IMR-90 (cell line): ENCODE data around the gene UBR7. TPM values are rescaled to one million over a fixed set of nuclear protein-coding genes. Genes with fewer than 3 reads are reported as not detected.
"Not testable (repeated sequence)": the region's sequence is repeated elsewhere in the genome, so short reads cannot be mapped to it uniquely, and the experiment has no call there.

Experiments
- ATAC-seq: fragments of 200-7000 bp; cut with Tn5 transposase; 2 replicates; pipeline ENCODE4 v1.9.1; 2020; ENCODE audit warnings: low read depth, mild to moderate bottlenecking, moderate library complexity
- BruUV-seq: library from RNA; stranded (reverse); fragments of 400-500 nt; replicated peaks from 2 replicates; lab custom pipeline; 2021; lab: Mats Ljungman, UMichigan
- CTCF ChIA-PET: fragments of 300-600 bp; formaldehyde crosslinking; extraction: SDS; loops from one replicate; lab custom pipeline; 2021; ENCODE audit warnings: antibody characterized with exemption; lab: Yijun Ruan, JAX
- POLR2A ChIA-PET: fragments of 300-600 bp; sonication (Branson Sonifier 250); formaldehyde crosslinking; loops from one replicate; lab custom pipeline; 2022; ENCODE audit warnings: antibody characterized with exemption; ENCODE audit not compliant: unreplicated experiment; lab: Charles Lee
- DNase-seq: peaks from one replicate; pipeline ENCODE4 v3.0.0; 2013
- H2AFZ ChIP-seq: replicated peaks from 2 replicates; pipeline ENCODE3; 2013; ENCODE audit warnings: low read length, mild to moderate bottlenecking; ENCODE audit not compliant: poor library complexity
- H2AK5ac ChIP-seq: 2 replicates; pipeline ENCODE4 v1.6.1; 2013; ENCODE audit warnings: low read depth, low read length, inconsistent platforms
- H2AK9ac ChIP-seq: replicated peaks from 2 replicates; pipeline ENCODE3; 2013; ENCODE audit warnings: mild to moderate bottlenecking, low read depth, low read length, moderate library complexity; ENCODE audit not compliant: poor library complexity
- H2BK120ac ChIP-seq: 2 replicates; pipeline ENCODE4 v1.6.1; 2013; ENCODE audit warnings: low read depth, low read length, inconsistent platforms
- H2BK15ac ChIP-seq: 3 replicates; pipeline ENCODE4 v1.6.1; 2013; ENCODE audit warnings: low read depth, low read length, inconsistent platforms
- H2BK20ac ChIP-seq: 2 replicates; pipeline ENCODE4 v1.6.1; 2013; ENCODE audit warnings: low read depth, mild to moderate bottlenecking, inconsistent platforms, low read length, moderate library complexity
- H2BK5ac ChIP-seq: 2 replicates; pipeline ENCODE4 v1.6.1; 2013; ENCODE audit warnings: mild to moderate bottlenecking, low read depth, low read length, inconsistent platforms; ENCODE audit not compliant: poor library complexity, severe bottlenecking
- H3K14ac ChIP-seq: replicated peaks from 2 replicates; pipeline ENCODE4 v1.6.1; 2013; ENCODE audit warnings: low read depth, low read length, inconsistent platforms
- H3K18ac ChIP-seq: 2 replicates; pipeline ENCODE4 v1.6.1; 2013; ENCODE audit warnings: low read depth, low read length, control low read depth
- H3K23ac ChIP-seq: 2 replicates; pipeline ENCODE4 v1.6.1; 2013; ENCODE audit warnings: low read depth, low read length, inconsistent platforms
- H3K27ac ChIP-seq: 2 replicates; pipeline ENCODE4 v1.5.1; 2013; ENCODE audit warnings: mild to moderate bottlenecking, control low read depth, low read length; ENCODE audit not compliant: insufficient read depth
- H3K27me3 ChIP-seq: 2 replicates; pipeline ENCODE4 v1.6.1; 2013; ENCODE audit warnings: low read length; ENCODE audit not compliant: control insufficient read depth, insufficient read depth
- H3K36me3 ChIP-seq: 2 replicates; pipeline ENCODE4 v1.6.1; 2013; ENCODE audit warnings: low read length, mixed read lengths; ENCODE audit not compliant: control insufficient read depth, insufficient read depth
- H3K4ac ChIP-seq: 2 replicates; pipeline ENCODE4 v1.6.1; 2013; ENCODE audit warnings: low read depth, low read length, inconsistent platforms
- H3K4me1 ChIP-seq: 2 replicates; pipeline ENCODE4 v1.6.1; 2013; ENCODE audit warnings: low read length, mixed read lengths; ENCODE audit not compliant: control insufficient read depth, insufficient read depth
- H3K4me2 ChIP-seq: 2 replicates; pipeline ENCODE4 v1.6.1; 2013; ENCODE audit warnings: low read depth, mild to moderate bottlenecking, control low read depth, low read length, moderate library complexity
- H3K4me3 ChIP-seq: 2 replicates; pipeline ENCODE4 v1.5.1; 2013; ENCODE audit warnings: low read depth, mild to moderate bottlenecking, control low read depth, low read length, moderate library complexity; ENCODE audit not compliant: insufficient read depth
- H3K56ac ChIP-seq: 2 replicates; pipeline ENCODE4 v1.6.1; 2013; ENCODE audit warnings: low read length, inconsistent platforms; ENCODE audit not compliant: insufficient read depth; ENCODE audit errors: extremely low read depth
- H3K79me1 ChIP-seq, 2 experiments: 2 replicates each; pipeline ENCODE4 v1.6.1; 2013; ENCODE audit warnings: low read length in 2 of 2, inconsistent platforms in 1 of 2, low read depth in 1 of 2
- H3K9ac ChIP-seq: 2 replicates; pipeline ENCODE4 v1.6.1; 2013; ENCODE audit warnings: low read depth, low read length, control low read depth
- H3K9me1 ChIP-seq: 2 replicates; pipeline ENCODE4 v1.6.1; 2013; ENCODE audit warnings: low read length, inconsistent platforms; ENCODE audit not compliant: insufficient read depth
- H3K9me3 ChIP-seq: 2 replicates; pipeline ENCODE4 v1.6.1; 2013; ENCODE audit warnings: low read length; ENCODE audit not compliant: control insufficient read depth, insufficient read depth
- H4K20me1 ChIP-seq: 2 replicates; pipeline ENCODE4 v1.6.1; 2013; ENCODE audit warnings: low read length, inconsistent platforms; ENCODE audit not compliant: insufficient read depth
- H4K5ac ChIP-seq: 2 replicates; pipeline ENCODE4 v1.6.1; 2013; ENCODE audit warnings: mild to moderate bottlenecking, low read depth, low read length, control low read depth
- H4K8ac ChIP-seq, 2 experiments: 2 replicates each; pipeline ENCODE4 v1.6.1; 2013; ENCODE audit warnings: low read depth in 2 of 2, low read length in 2 of 2, control low read depth in 1 of 2, inconsistent platforms in 1 of 2
- H4K91ac ChIP-seq: 2 replicates; pipeline ENCODE4 v1.6.1; 2013; ENCODE audit warnings: low read depth, low read length, inconsistent platforms; ENCODE audit not compliant: insufficient read depth
- WGBS, 2 experiments: methylation state at CpG; one replicate each; pipeline versions ENCODE4 v1.1.5 to v1.1.7; 2013; ENCODE audit warnings: missing lambda C conversion rate in 2 of 2; ENCODE audit not compliant: insufficient read length in 1 of 2; ENCODE audit errors: extremely low coverage in 2 of 2; 5-methylcytosine and 5-hydroxymethylcytosine counted together
- dilution Hi-C: fragments of 300-500 bp; cut with HindIII; formaldehyde crosslinking; loops from one replicate; pipeline ENCODE4 v1.14.3; 2018; ENCODE audit warnings: low sequenced_read_pairs; ENCODE audit not compliant: unreplicated experiment
- in situ Hi-C: fragments of 300-500 bp; cut with MboI; formaldehyde crosslinking; loops from 3 replicates; pipeline ENCODE4 v1.14.3; 2019; ENCODE audit warnings: low sequenced_read_pairs, inconsistent platforms, mixed read lengths
- intact Hi-C: fragments of 100-400 bp; cut with micrococcal nuclease; formaldehyde crosslinking; loops from 2 replicates; pipeline ENCODE4 v1.10.0; 2022
- polyA plus RNA-seq, 3 experiments: library from polyadenylated mRNA; depleted of rRNA; stranded (reverse); fragments of >200 nt; gene quantifications; 2 replicates each; pipeline ENCODE4 v1.2.3, GENCODE V29; 2012; ENCODE audit warnings: low replicate concordance in 1 of 3
- total RNA-seq: library from RNA; depleted of rRNA; stranded (reverse); fragments of >200 nt; gene quantifications from 2 replicates; pipeline ENCODE4 v1.2.3, GENCODE V29; 2012

Gene UBR7
- total and polyA plus RNA-seq, 2 of the 4 experiments (the other 2 are of a cell fraction), result 24.2 to 29.4 TPM

- H3K9ac ChIP-seq, H3K14ac ChIP-seq, H4K8ac ChIP-seq, H3K4ac ChIP-seq, H3K4me1 ChIP-seq, H3K9me3 ChIP-seq, H2AFZ ChIP-seq, H3K56ac ChIP-seq, H3K27ac ChIP-seq, in situ Hi-C loops, H3K23ac ChIP-seq, DNase-seq, H3K4me2 ChIP-seq, H2BK120ac ChIP-seq, H2AK9ac ChIP-seq, ATAC-seq, H3K27me3 ChIP-seq, intact Hi-C loops, BruUV-seq, dilution Hi-C loops, H3K4me3 ChIP-seq, H3K9me1 ChIP-seq, H3K18ac ChIP-seq, H4K20me1 ChIP-seq, H4K5ac ChIP-seq, POLR2A ChIA-PET, CTCF ChIA-PET, H3K36me3 ChIP-seq, H2BK20ac ChIP-seq, H4K91ac ChIP-seq, H3K79me1 ChIP-seq, H2BK5ac ChIP-seq, H2BK15ac ChIP-seq, H2AK5ac ChIP-seq: not testable (repeated sequence)
- WGBS, 2 experiments, result no CpG with 5 or more reads among the region's 7 CpGs
Observed at GRCh38 chr14:93158349-93158748, 48.7 kb upstream of the UBR7 start.

DNA sequence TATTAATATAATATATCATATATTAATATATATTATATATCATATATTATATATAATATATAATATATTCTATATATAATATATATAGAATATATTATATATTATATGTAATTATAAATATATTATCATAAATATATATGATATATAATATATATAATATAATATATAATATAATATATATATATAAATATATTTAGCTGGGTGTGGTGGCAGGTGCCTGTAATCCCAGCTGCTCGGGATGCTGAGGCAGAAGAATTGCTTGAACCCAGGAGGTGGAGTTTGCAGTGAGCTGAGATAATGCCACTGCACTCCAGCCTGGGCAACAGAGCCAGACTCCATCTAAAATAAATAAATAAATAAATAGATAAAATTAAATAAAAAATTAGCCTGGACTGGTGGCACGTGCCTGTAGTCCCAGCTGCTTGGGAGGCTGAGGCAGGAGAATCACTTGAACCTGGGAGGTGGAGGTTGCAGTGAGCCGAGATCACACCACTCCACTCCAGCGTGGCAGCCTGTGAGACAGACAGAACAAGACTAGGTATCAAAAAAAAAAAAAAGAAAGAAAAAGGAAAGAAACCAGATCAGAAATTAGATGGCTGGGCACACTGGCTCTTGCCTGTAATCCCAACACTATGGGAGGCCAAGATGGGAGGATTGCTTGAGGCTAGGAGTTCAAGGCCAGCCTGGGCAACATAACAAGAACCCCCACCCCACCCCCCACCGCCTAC lies 47.3 kb upstream of the UBR7 start:
- H3K27ac ChIP-seq, H3K4me1 ChIP-seq, intact Hi-C loops, H3K36me3 ChIP-seq, H3K23ac ChIP-seq, dilution Hi-C loops, BruUV-seq, H4K5ac ChIP-seq, H3K79me1 ChIP-seq, H3K4ac ChIP-seq, H3K4me3 ChIP-seq, H2AK9ac ChIP-seq, H2BK120ac ChIP-seq, H3K27me3 ChIP-seq, H3K4me2 ChIP-seq, H4K20me1 ChIP-seq, H3K9me3 ChIP-seq, POLR2A ChIA-PET, H4K91ac ChIP-seq, ATAC-seq, in situ Hi-C loops, H3K14ac ChIP-seq, H3K56ac ChIP-seq, H4K8ac ChIP-seq, H2BK15ac ChIP-seq, H3K18ac ChIP-seq, H3K9ac ChIP-seq, H2AFZ ChIP-seq, DNase-seq, H2AK5ac ChIP-seq, H2BK5ac ChIP-seq, H2BK20ac ChIP-seq, H3K9me1 ChIP-seq: not testable (repeated sequence)
- WGBS, 2 experiments, result no CpG with 5 or more reads among the region's 5 CpGs
- CTCF ChIA-PET, result interaction anchor here (1.4 kb wide), 1 partner anchor 46 kb away, joined by 4 read pairs; no protein-coding TSS in a partner anchor
